HG02885 (cell line): ENCODE measurements around the gene PLAU.
"Not testable (repeated sequence)": the region's sequence is repeated elsewhere in the genome, so short reads cannot be mapped to it uniquely, and the experiment has no call there.

Experiments
- ATAC-seq: cut with Tn5 transposase; IDR thresholded peaks from one replicate; pipeline ENCODE4 v1.9.1; 2021; ENCODE audit warnings: mild to moderate bottlenecking; ENCODE audit not compliant: unreplicated experiment, poor library complexity

PLAU gene

GRCh38 chr10:73917566-73918305, 6.8 kb downstream of the PLAU start:
- ATAC-seq, result no peak

- not testable (repeated sequence) for ATAC-seq
Measured at GRCh38 chr10:73919481-73919880, 8.5 kb downstream of the PLAU start.

- no peak for ATAC-seq
Measured at GRCh38 chr10:73920089-73920488, 9.2 kb downstream of the PLAU start.

- ATAC-seq, result no peak
Measured at GRCh38 chr10:73922007-73922863, 11.3 kb downstream of the PLAU start.

- no peak for ATAC-seq
Measured at GRCh38 chr10:73922864-73923133, 11.9 kb downstream of the PLAU start.

GRCh38 chr10:73923935-73924598, 13.1 kb downstream of the PLAU start:
- ATAC-seq, result no peak

GRCh38 chr10:73924935-73925334, 14.0 kb downstream of the PLAU start:
- no peak for ATAC-seq

GRCh38 chr10:73925539-73925938, 14.6 kb downstream of the PLAU start:
- no peak for ATAC-seq

- ATAC-seq, result no peak
Measured at GRCh38 chr10:73926152-73926764, 15.3 kb downstream of the PLAU start.

GRCh38 chr10:73930630-73931327, 19.8 kb downstream of the PLAU start:
- not testable (repeated sequence) for ATAC-seq

- ATAC-seq, result peak; percentile 53
Measured at GRCh38 chr10:73931767-73932619, 21.1 kb downstream of the PLAU start.

GRCh38 chr10:73932620-73933112, 21.7 kb downstream of the PLAU start:
- ATAC-seq, result peak; percentile 26

- ATAC-seq, result no peak
Measured at GRCh38 chr10:73934074-73934473, 23.1 kb downstream of the PLAU start.

GRCh38 chr10:73935895-73936294, 25.0 kb downstream of the PLAU start:
- ATAC-seq, result no peak

GRCh38 chr10:73937333-73938043, 26.6 kb downstream of the PLAU start:
- ATAC-seq, result no peak

GRCh38 chr10:73940634-73941221, 29.8 kb downstream of the PLAU start:
- ATAC-seq, result peak; percentile 78

- ATAC-seq, result no peak
Measured at GRCh38 chr10:73941300-73941699, 30.4 kb downstream of the PLAU start.
